Activated CD4-positive, alpha-beta T cell treated with anti-CD3 and anti-CD28 coated beads, Interleukin-2, amount 10 ng/mL, durations not matched to agents 7 days and 5 days (primary cell): Measurements from ENCODE around the gene CAMKMT. TPM values are rescaled to one million over a fixed set of nuclear protein-coding genes. Genes with fewer than 3 reads are reported as not detected.
"Not testable (repeated sequence)": the region's sequence is repeated elsewhere in the genome, so short reads cannot be mapped to it uniquely, and the experiment has no call there.

Source experiments
- CTCF ChIA-PET: fragments of 350-600 bp; sonication (Branson Sonifier 250); formaldehyde crosslinking; loops from one replicate; lab custom pipeline; 2021; ENCODE audit warnings: antibody characterized with exemption; lab: Charles Lee
- POLR2A ChIA-PET: fragments of 350-600 bp; sonication (Branson Sonifier 250); formaldehyde crosslinking; loops from one replicate; lab custom pipeline; 2021; ENCODE audit warnings: antibody characterized with exemption; lab: Charles Lee
- DNase-seq: peaks from one replicate; pipeline ENCODE4 v3.0.0-alpha.2; 2020
- H3K27ac Mint-ChIP-seq: one replicate; pipeline ENCODE4 v1.8.0; 2021; ENCODE audit warnings: mild to moderate bottlenecking, moderate library complexity, mixed read lengths
- H3K27me3 Mint-ChIP-seq: one replicate; pipeline ENCODE4 v1.8.0; 2021; ENCODE audit warnings: mixed read lengths
- H3K36me3 Mint-ChIP-seq: one replicate; pipeline ENCODE4 v1.8.0; 2021; ENCODE audit warnings: low read depth, mixed read lengths
- H3K4me1 Mint-ChIP-seq: one replicate; pipeline ENCODE4 v1.8.0; 2021; ENCODE audit warnings: mixed read lengths
- H3K4me3 Mint-ChIP-seq: one replicate; pipeline ENCODE4 v1.8.0; 2021; ENCODE audit warnings: mild to moderate bottlenecking, moderate library complexity, mixed read lengths
- H3K9me3 Mint-ChIP-seq: one replicate; pipeline ENCODE4 v1.8.0; 2021; ENCODE audit warnings: mixed read lengths
- total RNA-seq, 2 experiments: library from RNA; stranded (reverse); gene quantifications; one replicate each; pipeline ENCODE4 v1.2.3, GENCODE V29; 2021

CAMKMT gene
- total RNA-seq, 2 experiments from 2014 or later: 12.1 to 13.7 TPM

GRCh38 chr2:44572196-44572900 is 210.6 kb downstream of the CAMKMT start:
- Mint-ChIP-seq H3K4me3 (no peak overlapping the region), H3K27me3 (no peaks in the 10 kb centered on the region), H3K36me3 (no peaks in the 10 kb centered on the region), H3K4me1 (peaks cover 12% of the 10 kb centered on the region), H3K27ac (no peak overlapping the region), H3K9me3 (no peaks in the 10 kb centered on the region)
- ChIA-PET CTCF (no interaction called here), POLR2A (no interaction called here)
- DNase-seq: no peak

GRCh38 chr2:44573996-44574395 is 212.2 kb downstream of the CAMKMT start:
- DNase-seq: no peak
- H3K4me1 Mint-ChIP-seq: peaks cover 20% of the 10 kb centered on the region
- no peak overlapping the region for H3K27ac Mint-ChIP-seq
- no peaks in the 10 kb centered on the region for H3K27me3 Mint-ChIP-seq
- no peaks in the 10 kb centered on the region for H3K36me3 Mint-ChIP-seq
- POLR2A ChIA-PET: no interaction called here
- CTCF ChIA-PET: no interaction called here
- no peaks in the 10 kb centered on the region for H3K9me3 Mint-ChIP-seq
- H3K4me3 Mint-ChIP-seq: no peak overlapping the region

- no peak overlapping the region for H3K27ac Mint-ChIP-seq
- ChIA-PET CTCF (interaction anchor here (1.1 kb wide), 1 partner anchor 24 kb away, joined by 3 read pairs; no protein-coding TSS in a partner anchor), POLR2A (no interaction called here)
- DNase-seq: no peak
- no peaks in the 10 kb centered on the region for H3K9me3 Mint-ChIP-seq
- no peaks in the 10 kb centered on the region for H3K27me3 Mint-ChIP-seq
- peaks cover 16% of the 10 kb centered on the region for H3K4me1 Mint-ChIP-seq
- no peaks in the 10 kb centered on the region for H3K36me3 Mint-ChIP-seq
- H3K4me3 Mint-ChIP-seq: peak overlapping the region; percentile 3
Observed at GRCh38 chr2:44578471-44579093, 216.8 kb downstream of the CAMKMT start.

GRCh38 chr2:44579115-44579836 is 217.5 kb downstream of the CAMKMT start:
- no peaks in the 10 kb centered on the region for H3K36me3 Mint-ChIP-seq
- ChIA-PET POLR2A (no interaction called here), CTCF (interaction anchor here (1.1 kb wide), 1 partner anchor 23 kb away, joined by 3 read pairs; no protein-coding TSS in a partner anchor)
- H3K27me3 Mint-ChIP-seq: no peaks in the 10 kb centered on the region
- DNase-seq: no peak
- no peaks in the 10 kb centered on the region for H3K9me3 Mint-ChIP-seq
- H3K4me1 Mint-ChIP-seq: peaks cover 16% of the 10 kb centered on the region
- no peak overlapping the region for H3K27ac Mint-ChIP-seq
- H3K4me3 Mint-ChIP-seq: no peak overlapping the region

GRCh38 chr2:44579837-44580230 is 218.1 kb downstream of the CAMKMT start:
- DNase-seq: no peak
- Mint-ChIP-seq H3K4me1 (peaks cover 16% of the 10 kb centered on the region), H3K36me3 (no peaks in the 10 kb centered on the region), H3K9me3 (no peaks in the 10 kb centered on the region), H3K4me3 (no peak overlapping the region), H3K27ac (no peak overlapping the region), H3K27me3 (no peaks in the 10 kb centered on the region)
- CTCF ChIA-PET: no interaction called here
- POLR2A ChIA-PET: no interaction called here

- H3K27ac Mint-ChIP-seq: no peak overlapping the region
- no peaks in the 10 kb centered on the region for H3K36me3 Mint-ChIP-seq
- DNase-seq: no peak
- ChIA-PET CTCF (no interaction called here), POLR2A (no interaction called here)
- no peak overlapping the region for H3K4me3 Mint-ChIP-seq
- H3K4me1 Mint-ChIP-seq: peaks cover 20% of the 10 kb centered on the region
- no peaks in the 10 kb centered on the region for H3K27me3 Mint-ChIP-seq
- no peaks in the 10 kb centered on the region for H3K9me3 Mint-ChIP-seq
Observed at GRCh38 chr2:44580875-44581515, 219.2 kb downstream of the CAMKMT start.

- Mint-ChIP-seq H3K36me3 (no peaks in the 10 kb centered on the region), H3K9me3 (no peaks in the 10 kb centered on the region), H3K4me1 (peaks cover 20% of the 10 kb centered on the region), H3K4me3 (no peak overlapping the region), H3K27me3 (no peaks in the 10 kb centered on the region), H3K27ac (no peak overlapping the region)
- POLR2A ChIA-PET: interaction anchor here (0.5 kb wide), 1 partner anchor 34 kb away, joined by 3 read pairs; no protein-coding TSS in a partner anchor
- DNase-seq: no peak
- CTCF ChIA-PET: interaction anchor here (0.8 kb wide), 1 partner anchor 15 kb away, joined by 3 read pairs; no protein-coding TSS in a partner anchor
Observed at GRCh38 chr2:44582363-44583008, 220.7 kb downstream of the CAMKMT start.

- CTCF ChIA-PET: interaction anchor here (0.6 kb wide), 1 partner anchor 310 kb away, joined by 5 read pairs; no protein-coding TSS in a partner anchor
- not testable (repeated sequence) for H3K9me3 Mint-ChIP-seq
Observed at GRCh38 chr2:44595615-44596014, 233.9 kb downstream of the CAMKMT start.

GRCh38 chr2:44596537-44597320 is 235.0 kb downstream of the CAMKMT start:
- Mint-ChIP-seq H3K4me1 (no peaks in the 10 kb centered on the region), H3K36me3 (no peaks in the 10 kb centered on the region), H3K27ac (no peak overlapping the region), H3K4me3 (no peak overlapping the region), H3K9me3 (peaks cover 4% of the 10 kb centered on the region), H3K27me3 (no peaks in the 10 kb centered on the region)
- ChIA-PET CTCF (no interaction called here), POLR2A (no interaction called here)
- no peak for DNase-seq

More at GRCh38 chr2:44595615-44596014, 233.9 kb downstream of the CAMKMT start:
- H3K4me1 Mint-ChIP-seq, H3K27ac Mint-ChIP-seq, POLR2A ChIA-PET, H3K27me3 Mint-ChIP-seq, H3K36me3 Mint-ChIP-seq, DNase-seq, H3K4me3 Mint-ChIP-seq: not testable (repeated sequence)

GRCh38 chr2:44598330-44599119 is 236.8 kb downstream of the CAMKMT start:
- no peak overlapping the region for H3K4me3 Mint-ChIP-seq
- no peak for DNase-seq
- H3K27ac Mint-ChIP-seq: no peak overlapping the region
- H3K4me1 Mint-ChIP-seq: no peaks in the 10 kb centered on the region
- H3K9me3 Mint-ChIP-seq: peaks cover 4% of the 10 kb centered on the region
- ChIA-PET POLR2A (no interaction called here), CTCF (no interaction called here)
- H3K27me3 Mint-ChIP-seq: no peaks in the 10 kb centered on the region
- H3K36me3 Mint-ChIP-seq: no peaks in the 10 kb centered on the region

GRCh38 chr2:44599130-44599529 is 237.4 kb downstream of the CAMKMT start:
- H3K4me1 Mint-ChIP-seq: no peaks in the 10 kb centered on the region
- H3K36me3 Mint-ChIP-seq: no peaks in the 10 kb centered on the region
- DNase-seq: no peak
- H3K27ac Mint-ChIP-seq: no peak overlapping the region
- CTCF ChIA-PET: interaction anchor here (0.5 kb wide), 1 partner anchor 14 kb away, joined by 3 read pairs; no protein-coding TSS in a partner anchor
- POLR2A ChIA-PET: no interaction called here
- peaks cover under 1% of the 10 kb centered on the region for H3K9me3 Mint-ChIP-seq
- no peaks in the 10 kb centered on the region for H3K27me3 Mint-ChIP-seq
- no peak overlapping the region for H3K4me3 Mint-ChIP-seq
